Naive thymus-derived CD4-positive, alpha-beta T cell (primary cell): ENCODE measurements around the gene GARIN5A. TPM values are rescaled to one million over a fixed set of nuclear protein-coding genes. Genes with fewer than 3 reads are reported as not detected.

ENCODE experiments used
- ATAC-seq: fragments of 150-1000 bp; cut with Tn5 transposase; 2 replicates; pipeline ENCODE4 v1.10.0; 2021; ENCODE audit warnings: mild to moderate bottlenecking, moderate library complexity
- CTCF ChIA-PET: fragments of 350-600 bp; sonication (Branson Sonifier 250); formaldehyde crosslinking; loops from one replicate; lab custom pipeline; 2021; ENCODE audit warnings: antibody characterized with exemption; lab: Charles Lee
- POLR2A ChIA-PET: fragments of 350-600 bp; sonication (Branson Sonifier 250); formaldehyde crosslinking; loops from one replicate; lab custom pipeline; 2021; ENCODE audit warnings: antibody characterized with exemption, inconsistent platforms; lab: Charles Lee
- DNase-seq, 9 donors: peaks; one replicate each; pipeline versions ENCODE4 v3.0.0 to v3.0.0-alpha.2; 2020 to 2022; ENCODE audit warnings: mixed read lengths in 1 of 9
- H3K27ac ChIP-seq: one replicate; pipeline ENCODE4 v1.7.0; 2013; ENCODE audit warnings: mild to moderate bottlenecking, low read depth, low read length, moderate library complexity
- H3K27me3 ChIP-seq, 2 donors: one replicate each; pipeline ENCODE4 v1.7.0; 2013; ENCODE audit warnings: low read length in 2 of 2, mild to moderate bottlenecking in 2 of 2, moderate library complexity in 2 of 2; ENCODE audit not compliant: control insufficient read depth in 2 of 2, insufficient read depth in 2 of 2
- H3K36me3 ChIP-seq, 3 experiments: 1 replicate in 2 of 3; 2 replicates in 1 of 3; pipeline ENCODE4 v1.7.0; 2013; ENCODE audit warnings: low read length in 3 of 3, mild to moderate bottlenecking in 3 of 3, moderate library complexity in 1 of 3; ENCODE audit not compliant: insufficient read depth in 3 of 3, control insufficient read depth in 2 of 3
- H3K4me1 ChIP-seq, 2 donors: one replicate each; pipeline ENCODE4 v1.7.0; 2013; ENCODE audit warnings: low read length in 2 of 2, mild to moderate bottlenecking in 2 of 2, moderate library complexity in 1 of 2; ENCODE audit not compliant: control insufficient read depth in 2 of 2, insufficient read depth in 2 of 2
- H3K4me3 ChIP-seq: 2 replicates; pipeline ENCODE4 v1.7.0; 2013; ENCODE audit warnings: mild to moderate bottlenecking, low read length
- H3K9me3 ChIP-seq, 3 experiments: 1 replicate in 2 of 3; 2 replicates in 1 of 3; pipeline ENCODE4 v1.7.0; 2013; ENCODE audit warnings: low read length in 3 of 3; ENCODE audit not compliant: control insufficient read depth in 2 of 3
- H3K27ac Mint-ChIP-seq, 9 donors: one replicate each; pipeline ENCODE4 v1.8.0; 2020 to 2022; ENCODE audit warnings: mixed read lengths in 9 of 9, mild to moderate bottlenecking in 8 of 9, moderate library complexity in 5 of 9, inconsistent platforms in 2 of 9
- H3K27me3 Mint-ChIP-seq, 5 donors: one replicate each; pipeline ENCODE4 v1.8.0; 2021 to 2022; ENCODE audit warnings: mixed read lengths in 5 of 5, mild to moderate bottlenecking in 1 of 5
- H3K36me3 Mint-ChIP-seq, 5 donors: one replicate each; pipeline ENCODE4 v1.8.0; 2020 to 2022; ENCODE audit warnings: mixed read lengths in 5 of 5, mild to moderate bottlenecking in 3 of 5, inconsistent platforms in 1 of 5
- H3K4me1 Mint-ChIP-seq, 7 donors: one replicate each; pipeline ENCODE4 v1.8.0; 2020 to 2022; ENCODE audit warnings: mixed read lengths in 7 of 7, mild to moderate bottlenecking in 3 of 7, inconsistent platforms in 1 of 7
- H3K4me3 Mint-ChIP-seq, 10 donors: one replicate each; pipeline ENCODE4 v1.8.0; 2020 to 2022; ENCODE audit warnings: mild to moderate bottlenecking in 10 of 10, mixed read lengths in 10 of 10, moderate library complexity in 6 of 10, inconsistent platforms in 2 of 10
- H3K9me3 Mint-ChIP-seq, 11 donors: one replicate each; pipeline ENCODE4 v1.8.0; 2020 to 2022; ENCODE audit warnings: mixed read lengths in 11 of 11, mild to moderate bottlenecking in 4 of 11, inconsistent platforms in 1 of 11, moderate library complexity in 1 of 11
- intact Hi-C, 2 donors: fragments of 100-400 bp; cut with micrococcal nuclease; formaldehyde crosslinking; loops; one replicate each; pipeline ENCODE4 v1.15.1; 2023
- polyA plus RNA-seq, 2 donors: library from polyadenylated mRNA; unstranded; fragments of 300-500 nt; fragmentation: Illumina TruSeq; gene quantifications; one replicate each; pipeline ENCODE4 v1.2.3, GENCODE V29; 2021
- total RNA-seq, 6 experiments: library from RNA in 5 of 6; stranded (reverse) in 5 of 6; gene quantifications; 1 replicate in 5 of 6; 2 replicates in 1 of 6; pipeline ENCODE4 v1.2.3 and lab custom pipeline; 2021 to 2026

Gene GARIN5A
- total and polyA plus RNA-seq, 7 experiments from 2014 or later: 0.59 to 3.1 (median 0.76) TPM; not detected in 1

DNA sequence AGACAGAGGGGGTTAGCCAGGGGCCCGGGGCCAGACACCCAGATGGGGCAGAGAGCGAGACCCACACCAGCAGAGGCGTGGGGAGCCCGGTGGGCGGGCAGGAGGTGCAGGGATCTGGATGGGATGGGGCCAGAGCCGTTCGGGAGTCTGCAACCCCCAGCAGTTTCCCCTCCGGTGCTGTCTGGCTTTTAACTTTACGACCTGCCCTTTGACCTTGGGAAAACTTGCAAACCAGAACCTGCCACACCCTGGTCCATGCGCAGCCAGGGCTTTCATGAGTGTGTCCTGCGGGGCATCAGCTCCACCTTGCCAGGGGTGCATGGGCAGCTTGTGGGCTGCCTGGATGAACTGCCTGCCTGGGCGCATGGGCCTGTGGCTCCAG lies 24.5 kb upstream of the GARIN5A start:
- intact Hi-C loops: no loop called here
- no peaks in the 10 kb centered on the region for H3K4me1 ChIP-seq
- Mint-ChIP-seq H3K36me3 (peaks cover 0 to 5% (median 0%) of the 10 kb centered on the region in 5 donors), H3K4me3 (no peak overlapping the region), H3K27me3 (no peaks in the 10 kb centered on the region), H3K4me1 (peaks cover 0 to 6% (median 0%) of the 10 kb centered on the region in 7 donors), H3K9me3 (no peaks in the 10 kb centered on the region), H3K27ac (no peak overlapping the region)
- ChIA-PET CTCF (no interaction called here), POLR2A (interaction anchor here (0.7 kb wide), 1 partner anchor 8 kb away, joined by 3 read pairs; no protein-coding TSS in a partner anchor)
- H3K27ac ChIP-seq: no peak overlapping the region
- DNase-seq (no peak), ATAC-seq (no peak)
- no peaks in the 10 kb centered on the region for H3K27me3 ChIP-seq
- H3K9me3 ChIP-seq: no peaks in the 10 kb centered on the region
- peaks cover 0 to 6% (median 0%) of the 10 kb centered on the region in 3 experiments for H3K36me3 ChIP-seq
- no peak overlapping the region for H3K4me3 ChIP-seq

DNA sequence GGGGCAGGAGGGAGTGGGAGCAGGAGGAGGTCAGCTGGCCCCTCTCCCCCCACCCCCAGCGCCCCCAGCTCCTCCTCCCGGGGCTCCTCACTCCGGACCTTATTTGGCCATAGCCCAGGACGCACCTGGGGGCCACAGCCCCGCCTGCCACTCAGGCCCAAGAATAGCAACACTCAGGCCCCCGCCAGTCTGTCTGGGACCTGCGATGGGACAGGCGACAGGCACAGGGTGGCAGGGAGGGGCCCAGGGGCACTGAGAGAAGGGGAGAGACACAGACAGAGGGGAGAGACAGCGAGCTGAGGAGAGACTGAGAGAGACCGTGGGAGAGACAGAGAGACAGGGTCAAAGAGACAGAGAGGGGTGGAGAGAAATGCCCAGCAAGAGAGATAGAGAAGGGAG lies 24.1 kb upstream of the GARIN5A start:
- Histone ChIP-seq H3K27me3 (no peaks in the 10 kb centered on the region), H3K4me1 (no peaks in the 10 kb centered on the region), H3K4me3 (no peak overlapping the region), H3K36me3 (peaks cover 0 to 4% (median 0%) of the 10 kb centered on the region in 3 experiments), H3K27ac (no peak overlapping the region), H3K9me3 (no peaks in the 10 kb centered on the region)
- H3K4me1 Mint-ChIP-seq: peaks cover 0 to 7% (median 0%) of the 10 kb centered on the region in 7 donors
- intact Hi-C loops: no loop called here
- DNase-seq (no peak), ATAC-seq (peak; percentile 36)
- ChIA-PET POLR2A (interaction anchor here (0.7 kb wide), 1 partner anchor 8 kb away, joined by 3 read pairs; no protein-coding TSS in a partner anchor), CTCF (no interaction called here)
- H3K27ac Mint-ChIP-seq: no peak overlapping the region
- H3K27me3 Mint-ChIP-seq: no peaks in the 10 kb centered on the region
- H3K9me3 Mint-ChIP-seq: no peaks in the 10 kb centered on the region
- H3K36me3 Mint-ChIP-seq: peaks cover 0 to 7% (median 0%) of the 10 kb centered on the region in 5 donors
- no peak overlapping the region for H3K4me3 Mint-ChIP-seq

DNA sequence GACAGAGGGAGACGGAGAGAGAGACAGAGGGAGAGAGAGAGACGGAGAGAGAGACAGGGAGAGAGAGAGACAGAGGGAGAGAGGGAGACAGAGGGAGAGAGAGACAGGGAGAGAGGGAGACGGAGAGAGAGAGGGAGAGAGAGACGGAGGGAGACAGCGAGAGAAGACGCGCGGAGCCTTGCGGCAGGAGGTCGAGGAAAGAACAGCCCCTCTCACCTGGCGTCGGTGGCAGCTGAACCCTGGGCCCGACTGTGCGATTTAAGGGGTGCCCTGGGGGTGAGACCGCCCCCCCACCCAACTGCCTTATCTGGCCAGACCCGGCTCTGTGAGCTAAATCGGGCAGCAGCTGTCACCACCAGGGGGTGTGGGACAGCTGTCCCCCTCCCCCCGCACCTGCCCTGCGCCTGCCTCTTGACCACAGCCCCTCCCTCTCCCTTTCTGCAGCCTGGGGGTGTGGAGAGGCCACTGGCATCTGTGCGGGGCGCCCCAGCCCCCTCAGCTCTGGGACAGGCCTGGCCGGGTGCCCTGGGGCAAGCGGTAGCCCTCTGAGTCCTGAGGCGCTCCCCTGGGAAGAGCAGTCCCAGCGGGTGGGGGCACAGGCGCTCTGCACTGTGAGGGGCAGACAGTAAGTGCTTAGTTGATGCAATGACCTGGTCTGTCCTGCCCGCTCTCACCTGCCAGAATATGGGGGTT lies 23.6 kb upstream of the GARIN5A start:
- CTCF ChIA-PET: no interaction called here
- Mint-ChIP-seq H3K36me3 (peaks cover 0 to 9% (median 2%) of the 10 kb centered on the region in 5 donors), H3K27me3 (no peaks in the 10 kb centered on the region), H3K4me1 (peaks cover 0 to 7% (median 0%) of the 10 kb centered on the region in 7 donors), H3K9me3 (no peaks in the 10 kb centered on the region), H3K27ac (no peak overlapping the region), H3K4me3 (no peak overlapping the region)
- H3K4me3 ChIP-seq: no peak overlapping the region
- intact Hi-C loops: no loop called here
- no peaks in the 10 kb centered on the region for H3K9me3 ChIP-seq
- POLR2A ChIA-PET: no interaction called here
- ATAC-seq (peak; percentile 37), DNase-seq (no peak)
- H3K27me3 ChIP-seq: no peaks in the 10 kb centered on the region
- H3K27ac ChIP-seq: no peak overlapping the region
- H3K36me3 ChIP-seq: no peaks in the 10 kb centered on the region
- no peaks in the 10 kb centered on the region for H3K4me1 ChIP-seq

DNA sequence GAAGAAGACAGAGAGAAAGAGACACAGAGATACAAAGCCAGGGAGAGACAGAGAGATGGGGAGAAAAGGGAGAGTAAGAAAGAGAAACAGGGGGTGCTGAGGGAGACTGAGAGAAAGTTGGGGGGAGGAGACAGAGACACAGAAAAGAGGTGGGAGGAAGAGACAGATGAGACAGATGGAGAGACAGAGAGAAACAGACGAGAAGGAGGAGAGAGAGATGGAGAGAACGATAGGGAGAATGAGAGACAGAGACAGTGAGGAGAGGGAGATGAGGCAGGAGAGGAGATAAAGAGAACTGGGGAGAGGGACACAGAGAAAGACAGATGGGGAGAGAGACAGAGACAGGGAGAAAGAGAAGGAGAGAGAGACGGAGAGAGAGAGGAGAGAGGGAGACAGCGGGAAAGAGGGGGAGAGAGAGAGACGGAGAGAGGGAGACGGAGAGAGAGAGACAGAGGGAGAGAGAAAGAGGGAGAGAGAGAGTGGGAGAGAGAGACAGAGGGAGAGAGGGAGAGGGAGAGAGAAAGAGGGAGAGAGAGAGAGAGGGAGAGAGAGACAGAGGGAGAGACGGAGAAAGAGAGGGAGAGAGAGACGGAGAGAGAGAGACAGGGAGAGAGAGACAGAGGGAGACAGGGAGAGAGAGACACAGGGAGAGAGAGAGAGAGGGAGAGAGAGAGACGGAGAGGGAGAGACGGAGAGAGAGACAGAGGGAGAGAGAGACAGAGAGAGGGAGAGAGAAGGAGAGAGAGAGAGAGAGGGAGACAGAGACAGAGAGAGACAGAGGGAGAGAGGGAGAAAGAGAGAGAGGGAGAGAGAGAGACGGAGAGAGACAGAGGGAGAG lies 21.8 kb upstream of the GARIN5A start:
- ChIA-PET CTCF (no interaction called here), POLR2A (no interaction called here)
- peaks cover 0 to 1% (median 0%) of the 10 kb centered on the region in 11 donors for H3K9me3 Mint-ChIP-seq
- H3K27me3 Mint-ChIP-seq: no peaks in the 10 kb centered on the region
- peaks cover 0 to 8% (median 0%) of the 10 kb centered on the region in 7 donors for H3K4me1 Mint-ChIP-seq
- Histone ChIP-seq H3K4me3 (no peak overlapping the region), H3K27ac (no peak overlapping the region), H3K36me3 (no peaks in the 10 kb centered on the region), H3K4me1 (no peaks in the 10 kb centered on the region), H3K9me3 (no peaks in the 10 kb centered on the region), H3K27me3 (no peaks in the 10 kb centered on the region)
- peaks cover 0 to 11% (median 2%) of the 10 kb centered on the region in 5 donors for H3K36me3 Mint-ChIP-seq
- ATAC-seq (no peak), DNase-seq (no peak)
- no peak overlapping the region for H3K4me3 Mint-ChIP-seq
- intact Hi-C loops: no loop called here
- no peak overlapping the region for H3K27ac Mint-ChIP-seq

DNA sequence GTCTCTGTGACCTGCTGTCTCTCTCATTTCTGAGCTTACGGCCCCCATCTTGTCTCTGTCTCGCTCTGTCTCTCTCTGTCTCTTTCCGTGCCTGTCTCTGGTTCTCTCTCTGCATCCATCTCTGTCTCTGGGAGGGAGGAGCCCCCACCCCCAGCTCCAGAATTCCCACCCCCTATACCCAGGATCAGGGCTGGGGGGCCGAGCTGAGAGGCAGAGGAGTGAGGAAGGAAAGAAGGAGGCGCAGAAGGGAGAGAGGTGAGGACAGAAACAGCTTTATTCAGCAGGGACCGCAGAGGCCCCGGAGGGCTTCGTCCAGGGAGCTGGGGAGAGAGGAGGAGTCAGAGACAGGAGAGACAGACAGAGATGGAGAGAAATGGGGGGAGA lies 20.4 kb upstream of the GARIN5A start:
- intact Hi-C loops: no loop called here
- CTCF ChIA-PET: no interaction called here
- peaks cover 0 to 1% (median 0%) of the 10 kb centered on the region in 11 donors for H3K9me3 Mint-ChIP-seq

DNA sequence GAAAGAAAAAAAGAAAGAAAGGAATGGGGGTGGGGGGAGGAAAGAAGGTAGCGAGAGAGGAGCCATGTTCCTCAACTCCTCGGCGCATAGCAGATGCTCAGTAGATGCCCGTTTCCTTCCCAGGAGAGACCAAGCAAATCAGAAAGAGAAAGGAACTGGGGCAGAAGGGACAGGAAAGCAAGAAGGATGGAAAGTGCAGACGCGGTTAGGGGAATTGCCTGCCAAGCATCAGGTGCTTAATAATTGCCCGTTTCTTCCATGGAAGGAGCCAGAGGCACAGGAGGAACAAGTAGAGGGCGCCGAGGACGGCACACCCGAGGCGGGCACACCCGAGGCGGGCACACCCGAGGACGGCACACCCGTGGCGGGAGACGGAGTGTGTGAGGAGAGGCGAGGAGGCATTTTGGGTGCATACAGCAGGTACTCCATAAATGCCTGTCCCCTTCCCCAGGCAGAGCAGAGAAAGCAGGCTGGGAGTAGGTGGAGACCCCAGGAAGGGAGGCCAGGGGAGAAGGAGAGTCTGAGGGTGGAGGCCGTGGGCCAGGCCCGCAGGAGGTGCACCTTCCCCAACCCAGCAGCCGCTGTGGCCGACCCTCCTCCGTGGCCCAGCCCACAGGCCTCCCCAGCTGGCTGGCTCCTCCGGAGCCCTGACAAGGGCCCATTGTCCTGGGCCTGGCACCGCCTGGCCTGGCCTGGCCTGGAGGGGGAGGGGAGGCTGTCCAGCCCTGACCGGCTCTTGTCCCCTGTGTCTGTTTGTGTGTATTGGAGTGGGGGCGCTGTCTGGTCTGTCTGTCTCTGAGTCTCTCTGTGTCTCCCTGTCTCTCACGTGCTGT lies 19.8 kb upstream of the GARIN5A start:
- no peaks in the 10 kb centered on the region for H3K27me3 ChIP-seq
- ChIA-PET POLR2A (no interaction called here), CTCF (no interaction called here)
- H3K9me3 Mint-ChIP-seq: peaks cover 0 to 1% (median 0%) of the 10 kb centered on the region in 11 donors
- peak overlapping the region in 2 of 9 donors; percentile 65 for H3K27ac Mint-ChIP-seq
- H3K36me3 ChIP-seq: no peaks in the 10 kb centered on the region
- H3K27me3 Mint-ChIP-seq: peaks cover 0 to 7% (median 0%) of the 10 kb centered on the region in 5 donors
- H3K4me3 ChIP-seq: no peak overlapping the region
- H3K4me1 Mint-ChIP-seq: peaks cover 10 to 15% (median 12%) of the 10 kb centered on the region in 7 donors
- intact Hi-C loops: no loop called here
- ATAC-seq (no peak), DNase-seq (no peak)
- no peaks in the 10 kb centered on the region for H3K9me3 ChIP-seq
- H3K4me1 ChIP-seq: peaks cover 0 to 13% of the 10 kb centered on the region in 2 donors
- H3K4me3 Mint-ChIP-seq: no peak overlapping the region
- H3K36me3 Mint-ChIP-seq: peaks cover 0 to 11% (median 2%) of the 10 kb centered on the region in 5 donors
- no peak overlapping the region for H3K27ac ChIP-seq

More for the DNA sequence above, 20.4 kb upstream of the GARIN5A start:
- Histone ChIP-seq H3K36me3 (no peaks in the 10 kb centered on the region), H3K27ac (no peak overlapping the region), H3K4me1 (peaks cover 0 to 7% of the 10 kb centered on the region in 2 donors), H3K4me3 (no peak overlapping the region), H3K27me3 (no peaks in the 10 kb centered on the region), H3K9me3 (no peaks in the 10 kb centered on the region)
- POLR2A ChIA-PET: no interaction called here
- no peak for DNase-seq
- H3K27ac Mint-ChIP-seq: no peak overlapping the region
- H3K27me3 Mint-ChIP-seq: peaks cover 0 to 3% (median 0%) of the 10 kb centered on the region in 5 donors
- peaks cover 4 to 13% (median 5%) of the 10 kb centered on the region in 7 donors for H3K4me1 Mint-ChIP-seq
- peaks cover 0 to 11% (median 2%) of the 10 kb centered on the region in 5 donors for H3K36me3 Mint-ChIP-seq
- H3K4me3 Mint-ChIP-seq: no peak overlapping the region
- no peak for ATAC-seq
